Esophagus squamous epithelium (tissue), 5 donors: ENCODE results near the gene CYB561D2. TPM values are rescaled to one million over a fixed set of nuclear protein-coding genes. Genes with fewer than 3 reads are reported as not detected.

Experiments
- DNase-seq: peaks from one replicate; lab custom pipeline; 2025; lab: John Stamatoyannopoulos, UW
- H3K27ac ChIP-seq, 4 donors: fragments of 200-600 bp; sonication (generic); one replicate each; pipeline ENCODE4 v1.5.1; 2016 to 2019; ENCODE audit warnings: mild to moderate bottlenecking in 1 of 4
- H3K27me3 ChIP-seq, 4 donors: fragments of 200-600 bp; sonication (generic); 1 replicate in 3 of 4; 2 replicates in 1 of 4; pipeline versions ENCODE4 v1.5.1 to v1.6.0; 2017 to 2021; ENCODE audit warnings: antibody characterized with exemption in 1 of 4
- H3K36me3 ChIP-seq, 3 donors: fragments of 200-600 bp; sonication (generic); one replicate each; pipeline ENCODE4 v1.5.1; 2016 to 2019
- H3K4me1 ChIP-seq, 3 donors: fragments of 200-600 bp; sonication (generic); one replicate each; pipeline ENCODE4 v1.5.1; 2017 to 2019
- H3K4me3 ChIP-seq, 4 donors: fragments of 200-600 bp; sonication (generic); 1 replicate in 3 of 4; 2 replicates in 1 of 4; pipeline ENCODE4 v1.5.1; 2016 to 2019; ENCODE audit warnings: mild to moderate bottlenecking in 2 of 4, moderate library complexity in 1 of 4
- H3K9me3 ChIP-seq, 3 donors: fragments of 200-600 bp; sonication (generic); one replicate each; pipeline ENCODE4 v1.5.1; 2016 to 2019
- CTCF ChIP-seq, 6 experiments: fragments of 450-650 bp in 4 of 6; fragments of 200-600 bp in 2 of 6; sonication (generic) in 2 of 6; IDR thresholded peaks; one replicate each; pipeline ENCODE4 v1.5.1; 2016 to 2019; ENCODE audit warnings: antibody characterized with exemption in 6 of 6, mild to moderate bottlenecking in 4 of 6, moderate library complexity in 4 of 6
- POLR2A ChIP-seq, 4 donors: fragments of 450-650 bp; IDR thresholded peaks; one replicate each; pipeline ENCODE4 v1.6.1; 2017; ENCODE audit warnings: antibody characterized with exemption in 4 of 4, mild to moderate bottlenecking in 4 of 4, moderate library complexity in 3 of 4
- WGBS, 2 donors: methylation state at CpG; one replicate each; pipeline ENCODE4 v1.1.5; 2018; 5-methylcytosine and 5-hydroxymethylcytosine counted together
- intact Hi-C: fragments of 100-400 bp; cut with DNase I; formaldehyde crosslinking; loops from one replicate; pipeline ENCODE4 v1.15.0; 2022
- total RNA-seq, 4 donors: library from RNA; depleted of rRNA; stranded (reverse); fragments of >200 nt; gene quantifications; one replicate each; pipeline ENCODE4 v1.1.0, GENCODE V29; 2016
- donor health status: DM: yes; HTN: yes; CAD: no.

The CYB561D2 gene
- total RNA-seq, 4 donors from 2014 or later: 18.1 to 21.9 (median 20.5) TPM

- H3K4me1 ChIP-seq: peaks cover 58 to 93% (median 63%) of the 10 kb centered on the region in 3 donors
- DNase-seq: no peak
- H3K4me3 ChIP-seq: peak overlapping the region in 2 of 4 donors; percentile 91 to 98
- H3K27ac ChIP-seq: peak overlapping the region; percentile 93 to 98 (median 96)
- 40% methylated on average over 1 of the region's 10 CpGs; no CpG with 5 or more reads in 1 of the 2 donors for WGBS, 2 donors
- TF ChIP-seq POLR2A (IDR thresholded peaks at IDR 0.05): no peak
- no peak for TF ChIP-seq CTCF (IDR thresholded peaks at IDR 0.05)
- H3K27me3 ChIP-seq: no peaks in the 10 kb centered on the region
- peaks cover 0 to 39% (median 11%) of the 10 kb centered on the region in 3 donors for H3K36me3 ChIP-seq
- no peaks in the 10 kb centered on the region for H3K9me3 ChIP-seq
- intact Hi-C loops: no loop called here
These were observed 32.0 kb upstream of the CYB561D2 start for GRCh38 chr3:50318615-50319014.

DNA sequence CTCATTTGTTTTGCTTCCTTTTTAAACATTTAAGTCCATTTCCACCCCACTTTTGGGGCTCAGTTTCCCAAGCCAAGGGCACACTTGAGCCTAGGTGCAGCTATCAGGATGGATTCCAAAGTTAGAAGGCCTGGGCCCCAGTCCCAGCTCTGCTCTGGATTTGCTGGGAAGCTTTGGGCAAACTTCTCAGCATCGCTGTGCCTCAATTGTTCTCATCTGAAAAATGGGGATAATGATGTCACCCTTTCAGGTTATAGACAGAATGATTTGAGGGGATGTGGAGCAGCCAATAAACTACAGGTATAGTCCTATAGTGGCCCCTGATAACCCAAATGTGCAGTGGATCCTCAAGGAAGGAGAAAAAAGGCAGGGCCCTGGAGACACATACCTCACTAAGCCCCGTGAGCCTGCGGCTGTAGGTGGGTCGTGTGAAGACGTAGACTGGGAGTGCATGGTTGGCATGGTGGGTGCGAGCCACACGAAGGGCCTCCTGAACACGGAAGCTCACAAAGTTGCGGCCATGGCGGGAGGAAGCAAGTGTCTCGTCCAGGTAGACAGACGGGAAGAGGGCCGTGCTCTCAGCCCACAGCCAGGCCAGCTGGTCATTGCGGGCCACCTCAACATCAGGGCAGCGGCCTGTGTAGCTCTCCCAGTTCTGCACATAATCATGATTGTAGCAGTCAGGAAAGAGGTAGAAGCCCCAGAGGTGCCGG lies 31.3 kb upstream of the CYB561D2 start:
- H3K27ac ChIP-seq: peak overlapping the region; percentile 93 to 98 (median 96)
- no peak for DNase-seq
- peak overlapping the region in 2 of 4 donors; percentile 91 to 98 for H3K4me3 ChIP-seq
- intact Hi-C loops: no loop called here
- H3K4me1 ChIP-seq: peaks cover 65 to 93% (median 69%) of the 10 kb centered on the region in 3 donors
- no peaks in the 10 kb centered on the region for H3K9me3 ChIP-seq
- peaks cover 0 to 39% (median 11%) of the 10 kb centered on the region in 3 donors for H3K36me3 ChIP-seq
- WGBS, 2 donors: 86 to 90% methylated on average over 12 to 16 of the region's 16 CpGs
- no peaks in the 10 kb centered on the region for H3K27me3 ChIP-seq
- TF ChIP-seq POLR2A (IDR thresholded peaks at IDR 0.05) (no peak), CTCF (IDR thresholded peaks at IDR 0.05) (no peak)

- no peak for TF ChIP-seq POLR2A (IDR thresholded peaks at IDR 0.05)
- no peak for TF ChIP-seq CTCF (IDR thresholded peaks at IDR 0.05)
- H3K27ac ChIP-seq: peak overlapping the region; percentile 90 to 98 (median 96)
- intact Hi-C loops: loop anchor here (10.0 kb wide), 1 partner anchor 45 kb away; the partner anchor contains the start of gene LSMEM2
- peak overlapping the region; percentile 71 to 98 (median 82) for H3K4me3 ChIP-seq
- no peaks in the 10 kb centered on the region for H3K9me3 ChIP-seq
- WGBS, 2 donors: 66 to 80% methylated on average over 1 to 27 of the region's 29 CpGs
- peaks cover 66 to 93% (median 71%) of the 10 kb centered on the region in 3 donors for H3K4me1 ChIP-seq
- H3K27me3 ChIP-seq: no peaks in the 10 kb centered on the region
- H3K36me3 ChIP-seq: peaks cover 0 to 40% (median 11%) of the 10 kb centered on the region in 3 donors
- DNase-seq: no peak
These were observed 30.6 kb upstream of the CYB561D2 start for GRCh38 chr3:50319894-50320625.

DNA sequence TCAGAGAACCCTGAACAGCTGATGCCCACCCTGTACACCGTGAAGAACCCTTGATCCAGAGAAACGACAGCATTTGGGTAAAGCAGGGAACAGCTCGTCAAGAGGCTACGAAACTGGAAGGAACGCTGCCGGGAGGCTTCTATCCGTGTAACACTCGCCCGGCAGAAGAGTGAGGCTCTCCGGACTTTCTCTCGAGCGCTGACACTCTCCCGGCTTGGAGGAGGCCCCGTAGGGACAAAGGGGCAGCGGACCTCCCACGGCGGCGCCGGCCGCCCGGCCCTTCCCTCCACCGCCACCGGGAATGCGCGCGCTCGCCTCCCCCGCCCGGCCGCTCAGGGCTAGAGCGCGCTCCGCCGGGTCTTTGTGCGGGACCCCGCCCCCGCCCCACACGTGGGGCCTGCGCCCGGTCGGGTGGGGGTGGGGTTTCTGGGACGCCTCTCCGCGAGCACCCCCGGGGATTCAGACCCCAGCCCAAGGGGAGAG lies 29.8 kb upstream of the CYB561D2 start:
- H3K36me3 ChIP-seq: peaks cover 0 to 43% (median 11%) of the 10 kb centered on the region in 3 donors
- H3K27me3 ChIP-seq: no peaks in the 10 kb centered on the region
- peak overlapping the region; percentile 90 to 98 (median 96) for H3K27ac ChIP-seq
- H3K4me3 ChIP-seq: peak overlapping the region; percentile 71 to 98 (median 82)
- H3K9me3 ChIP-seq: no peaks in the 10 kb centered on the region
- intact Hi-C loops: loop anchor here (10.0 kb wide), 1 partner anchor 46 kb away; the partner anchor contains the start of gene LSMEM2
- peaks cover 65 to 93% (median 66%) of the 10 kb centered on the region in 3 donors for H3K4me1 ChIP-seq
- no peak for DNase-seq
- WGBS, 2 donors: 0% methylated on average over 8 to 10 of the region's 45 CpGs
- TF ChIP-seq CTCF (IDR thresholded peaks at IDR 0.05): no peak
- TF ChIP-seq POLR2A (IDR thresholded peaks at IDR 0.05): peak in 3 of 4 donors; percentile 63 to 81 (median 69)
